GM18520 (cell line): Measurements from ENCODE around the gene EFCAB5.
A peak's percentile ranks its signal among the peaks of the same experiment; 100 is the strongest.
"Not testable (repeated sequence)": the region's sequence is repeated elsewhere in the genome, so short reads cannot be mapped to it uniquely, and the experiment has no call there.

Source experiments
- ATAC-seq: cut with Tn5 transposase; IDR thresholded peaks from one replicate; pipeline ENCODE4 v1.9.1; 2021; ENCODE audit not compliant: unreplicated experiment

The EFCAB5 gene

GRCh38 chr17:29941334-29941733 is at the start of gene EFCAB5:
TSS of gene EFCAB5 (plus strand) at chr17:29941634. CDS start at chr17:29941797, 163 bp downstream.
- no peak for ATAC-seq

GRCh38 chr17:29892201-29892600 is 49.2 kb upstream of the EFCAB5 start:
- ATAC-seq: no peak

- not testable (repeated sequence) for ATAC-seq
Measured at GRCh38 chr17:29897136-29897535, 44.3 kb upstream of the EFCAB5 start.

- no peak for ATAC-seq
Measured at GRCh38 chr17:29903471-29903870, 38.0 kb upstream of the EFCAB5 start.

- no peak for ATAC-seq
Measured at GRCh38 chr17:29905086-29905878, 36.2 kb upstream of the EFCAB5 start.

- ATAC-seq: no peak
Measured at GRCh38 chr17:29905879-29906167, 35.6 kb upstream of the EFCAB5 start.

GRCh38 chr17:29906969-29907368 is 34.5 kb upstream of the EFCAB5 start:
- no peak for ATAC-seq

- ATAC-seq: no peak
Measured at GRCh38 chr17:29909236-29910003, 32.0 kb upstream of the EFCAB5 start.

GRCh38 chr17:29911641-29912177 is 29.7 kb upstream of the EFCAB5 start:
- ATAC-seq: no peak

- ATAC-seq: no peak
Measured at GRCh38 chr17:29914819-29915537, 26.5 kb upstream of the EFCAB5 start.

GRCh38 chr17:29918016-29918415 is 23.4 kb upstream of the EFCAB5 start:
- no peak for ATAC-seq

- no peak for ATAC-seq
Measured at GRCh38 chr17:29918922-29919856, 22.2 kb upstream of the EFCAB5 start.

- ATAC-seq: no peak
Measured at GRCh38 chr17:29924786-29925185, 16.6 kb upstream of the EFCAB5 start.

GRCh38 chr17:29927546-29927945 is 13.9 kb upstream of the EFCAB5 start:
- ATAC-seq: no peak

GRCh38 chr17:29929006-29929532 is 12.4 kb upstream of the EFCAB5 start:
- ATAC-seq: no peak

GRCh38 chr17:29929533-29930408 is 11.7 kb upstream of the EFCAB5 start, which contains the start of gene SSH2:
TSS of gene SSH2 (minus strand) at chr17:29930228. CDS start at chr17:29930000, 228 bp downstream.
- peak; percentile 49 for ATAC-seq

GRCh38 chr17:29930409-29931010 is 10.9 kb upstream of the EFCAB5 start:
- ATAC-seq: no peak

GRCh38 chr17:29931231-29931932 is 10.1 kb upstream of the EFCAB5 start:
- peak; percentile 50 for ATAC-seq
